ENCODE results near the gene NOD1. TPM values are rescaled to one million over a fixed set of nuclear protein-coding genes. Genes with fewer than 3 reads are reported as not detected.

The NOD1 gene
- polyA plus RNA-seq, 2 of the 4 experiments (the other 2 are of a cell fraction) = 4.8 to 6.5 TPM

DNA sequence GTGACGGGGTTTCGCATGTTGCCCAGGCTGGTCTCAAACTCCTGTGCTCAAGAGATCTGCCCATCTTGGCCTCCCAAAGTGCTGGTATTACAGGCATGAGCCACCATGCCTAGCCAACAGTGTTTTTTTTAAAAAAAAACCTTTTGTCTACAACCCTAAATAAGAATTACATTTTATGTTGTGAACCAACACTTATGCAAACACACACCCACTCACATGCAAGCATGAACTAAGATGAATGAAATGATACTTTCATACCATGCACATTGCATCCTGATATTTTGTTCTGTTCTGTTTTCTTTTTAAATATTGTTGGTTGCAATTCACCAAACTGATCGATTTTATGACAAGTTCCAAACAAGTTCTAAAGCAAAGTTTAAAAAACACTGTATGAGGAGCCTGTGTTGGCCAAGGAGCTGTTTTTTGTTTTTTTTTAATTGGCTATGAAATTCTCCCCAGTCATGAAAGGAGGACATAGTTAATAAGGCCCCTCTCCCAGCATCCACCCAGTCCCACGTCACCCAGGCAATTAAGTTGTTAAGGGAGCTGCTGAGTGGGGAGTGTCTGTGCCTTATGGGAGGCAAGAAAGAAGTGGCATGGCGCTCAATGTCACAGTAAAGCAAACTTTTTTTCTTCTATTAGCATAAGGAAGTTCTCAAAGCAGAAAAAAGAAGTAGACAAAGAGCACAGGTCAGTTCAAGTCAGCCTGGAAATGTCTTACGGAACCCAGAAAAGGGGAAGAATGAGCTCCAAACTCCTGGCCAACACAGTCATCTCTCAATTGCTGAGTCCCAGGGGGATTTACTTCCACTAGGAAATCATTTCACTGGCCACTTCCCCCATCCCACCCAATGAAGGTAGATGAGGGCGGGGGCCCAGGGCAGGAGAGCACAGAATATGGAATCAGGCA, 50.1 kb downstream of the NOD1 start:
- Histone ChIP-seq H3K27ac (no peak overlapping the region), H3K9me3 (no peaks in the 10 kb centered on the region), H3K4me3 (no peak overlapping the region), H3K4me1 (peaks cover 19% of the 10 kb centered on the region; the same call in 2 of the 3 replicates), H3K4me2 (no peak overlapping the region)
- FAIRE-seq (no peak), DNase-seq (ENCODE audit: low read depth in 1 of 2, low spot score in 1 of 2) (no peak), ATAC-seq (no peak)
- 72% methylated on average over 7 of the region's 7 CpGs for WGBS (ENCODE audit: missing lambda C conversion rate)
- POLR2A ChIA-PET = no interaction called here
- CTCF ChIA-PET = interaction anchor here (0.6 to 1.3 kb wide), 4 partner anchors 16 to 265 kb away, joined by 3 to 5 read pairs (median 4); no protein-coding TSS in a partner anchor
- TF ChIP-seq BHLHE40 (IDR thresholded peaks at IDR 0.05; ENCODE audit: low read depth, low read length) (no peak), MAFK (IDR thresholded peaks at IDR 0.05; ENCODE audit: partially characterized antibody) (no peak), NFE2L2 (conservative IDR thresholded peaks at IDR 0.05; ENCODE audit: low read length) (no peak), CHD4 (IDR thresholded peaks at IDR 0.05; ENCODE audit: borderline replicate concordance) (no peak), JUN (IDR thresholded peaks at IDR 0.05) (no peak), HOXB13 (CRISPR knock-in tag; IDR thresholded peaks at IDR 0.05; ENCODE audit: low read depth) (no peak), MAZ (IDR thresholded peaks at IDR 0.05; ENCODE audit: borderline replicate concordance, low read depth, low read length) (no peak), RAD21 (conservative IDR thresholded peaks at IDR 0.05 in 1 of 2, IDR thresholded peaks at IDR 0.05 in 1 of 2) (no peak), MYC (IDR thresholded peaks at IDR 0.05; ENCODE audit: borderline replicate concordance, low read length) (no peak), CHD2 (IDR thresholded peaks at IDR 0.05; ENCODE audit: low read length, partially characterized antibody) (no peak), SMC3 (IDR thresholded peaks at IDR 0.05) (no peak), KDM5A (IDR thresholded peaks at IDR 0.05) (no peak), CEBPB (IDR thresholded peaks at IDR 0.05) (no peak), FOSB (CRISPR knock-in tag; IDR thresholded peaks at IDR 0.05) (no peak)
- TF ChIP-seq, protein P1, sequence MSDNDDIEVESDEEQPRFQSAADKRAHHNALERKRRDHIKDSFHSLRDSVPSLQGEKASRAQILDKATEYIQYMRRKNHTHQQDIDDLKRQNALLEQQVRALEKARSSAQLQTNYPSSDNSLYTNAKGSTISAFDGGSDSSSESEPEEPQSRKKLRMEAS (IDR thresholded peaks at IDR 0.05) = no peak
- TF ChIP-seq, protein P2, sequence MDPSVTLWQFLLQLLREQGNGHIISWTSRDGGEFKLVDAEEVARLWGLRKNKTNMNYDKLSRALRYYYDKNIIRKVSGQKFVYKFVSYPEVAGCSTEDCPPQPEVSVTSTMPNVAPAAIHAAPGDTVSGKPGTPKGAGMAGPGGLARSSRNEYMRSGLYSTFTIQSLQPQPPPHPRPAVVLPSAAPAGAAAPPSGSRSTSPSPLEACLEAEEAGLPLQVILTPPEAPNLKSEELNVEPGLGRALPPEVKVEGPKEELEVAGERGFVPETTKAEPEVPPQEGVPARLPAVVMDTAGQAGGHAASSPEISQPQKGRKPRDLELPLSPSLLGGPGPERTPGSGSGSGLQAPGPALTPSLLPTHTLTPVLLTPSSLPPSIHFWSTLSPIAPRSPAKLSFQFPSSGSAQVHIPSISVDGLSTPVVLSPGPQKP (IDR thresholded peaks at IDR 0.05; ENCODE audit: low read depth, low read length) = no peak
- TF ChIP-seq, protein P3, sequence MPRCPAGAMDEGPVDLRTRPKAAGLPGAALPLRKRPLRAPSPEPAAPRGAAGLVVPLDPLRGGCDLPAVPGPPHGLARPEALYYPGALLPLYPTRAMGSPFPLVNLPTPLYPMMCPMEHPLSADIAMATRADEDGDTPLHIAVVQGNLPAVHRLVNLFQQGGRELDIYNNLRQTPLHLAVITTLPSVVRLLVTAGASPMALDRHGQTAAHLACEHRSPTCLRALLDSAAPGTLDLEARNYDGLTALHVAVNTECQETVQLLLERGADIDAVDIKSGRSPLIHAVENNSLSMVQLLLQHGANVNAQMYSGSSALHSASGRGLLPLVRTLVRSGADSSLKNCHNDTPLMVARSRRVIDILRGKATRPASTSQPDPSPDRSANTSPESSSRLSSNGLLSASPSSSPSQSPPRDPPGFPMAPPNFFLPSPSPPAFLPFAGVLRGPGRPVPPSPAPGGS (IDR thresholded peaks at IDR 0.05) = no peak

DNA sequence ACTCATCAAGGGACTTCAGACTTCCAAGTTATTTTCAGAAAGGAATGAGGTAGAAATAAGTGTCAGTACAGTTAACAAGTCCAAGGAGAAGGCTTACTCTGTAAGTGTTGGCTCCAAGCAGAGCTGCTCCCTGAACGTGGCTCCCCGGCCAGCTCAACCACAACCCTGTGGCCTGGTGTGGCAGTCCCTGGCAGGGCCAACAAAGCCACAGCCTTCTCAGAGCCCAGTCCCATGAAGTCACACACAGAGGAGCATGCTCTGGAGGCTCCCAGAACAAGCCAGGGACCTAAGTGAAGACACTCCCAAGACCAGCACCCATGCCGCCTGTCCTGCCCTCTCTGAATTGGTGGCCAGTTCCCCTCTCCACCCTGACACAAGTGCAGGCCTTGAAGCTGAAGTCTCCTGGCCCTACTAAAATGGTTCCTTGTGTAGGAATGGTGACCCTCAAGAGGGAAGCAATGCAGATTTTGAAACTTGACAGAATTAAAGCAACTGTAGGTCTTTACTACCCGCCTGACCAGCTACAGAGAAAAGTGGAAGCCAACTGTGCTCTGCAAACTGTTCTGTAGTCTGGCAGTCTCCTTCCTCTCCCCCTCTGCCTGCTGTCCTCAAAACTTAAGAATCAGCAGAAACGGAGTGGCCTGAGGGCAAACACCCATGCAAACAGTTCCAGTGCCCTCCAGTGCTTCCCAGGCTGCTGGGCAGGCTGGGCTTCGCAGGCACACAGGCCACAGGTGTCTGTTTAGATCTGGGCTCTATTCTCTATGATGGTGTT, 51.1 kb downstream of the NOD1 start:
- ChIA-PET POLR2A (no interaction called here), CTCF (interaction anchor here (1.1 kb wide), 1 partner anchor 14 kb away, joined by 3 read pairs; no protein-coding TSS in a partner anchor)
- FAIRE-seq = no peak

More for the DNA sequence above, 51.1 kb downstream of the NOD1 start:
- WGBS (ENCODE audit: missing lambda C conversion rate) = 87% methylated on average over 6 of the region's 6 CpGs
- TF ChIP-seq KDM5A (IDR thresholded peaks at IDR 0.05) = no peak
- TF ChIP-seq ZFP36 (IDR thresholded peaks at IDR 0.05; ENCODE audit: borderline replicate concordance, partially characterized antibody) = no peak
- TF ChIP-seq BHLHE40 (IDR thresholded peaks at IDR 0.05; ENCODE audit: low read depth, low read length) = no peak
- TF ChIP-seq NPAS2 (CRISPR knock-in tag; IDR thresholded peaks at IDR 0.05; ENCODE audit: borderline replicate concordance) = no peak
- TF ChIP-seq HOXA7 (CRISPR knock-in tag; IDR thresholded peaks at IDR 0.05) = no peak
- TF ChIP-seq CBX8 (IDR thresholded peaks at IDR 0.05) = no peak
- no peak for TF ChIP-seq SREBF2 (IDR thresholded peaks at IDR 0.05)
- TF ChIP-seq, protein P2 (IDR thresholded peaks at IDR 0.05; ENCODE audit: low read depth, low read length) = no peak
- no peak for TF ChIP-seq SMC3 (IDR thresholded peaks at IDR 0.05)
- no peak for TF ChIP-seq HOXB13 (CRISPR knock-in tag; IDR thresholded peaks at IDR 0.05; ENCODE audit: low read depth)
- no peak for TF ChIP-seq RFX5 (IDR thresholded peaks at IDR 0.05)
- TF ChIP-seq ESRRA (IDR thresholded peaks at IDR 0.05; ENCODE audit: borderline replicate concordance, low read length) = no peak
- no peak for TF ChIP-seq ZNF302 (CRISPR knock-in tag; IDR thresholded peaks at IDR 0.05)
- no peak for TF ChIP-seq RCOR1 (IDR thresholded peaks at IDR 0.05; ENCODE audit: low read depth, low read length)
- no peak for TF ChIP-seq FOXS1 (CRISPR knock-in tag; IDR thresholded peaks at IDR 0.05)
- no peak for TF ChIP-seq ZSCAN20 (CRISPR knock-in tag; IDR thresholded peaks at IDR 0.05)
- TF ChIP-seq POLR2A (IDR thresholded peaks at IDR 0.05; ENCODE audit: low read length) = no peak
- TF ChIP-seq CBX2 (IDR thresholded peaks at IDR 0.05; ENCODE audit: borderline replicate concordance, low read depth) = no peak
- Histone ChIP-seq H3K4me3 (no peak overlapping the region), H3K4me2 (no peak overlapping the region), H3K4me1 (peaks cover 10% of the 10 kb centered on the region; the same call in 2 of the 3 replicates), H3K9me3 (no peaks in the 10 kb centered on the region), H3K27ac (no peak overlapping the region)
- no peak for DNase-seq (ENCODE audit: low read depth in 1 of 2, low spot score in 1 of 2)
- ATAC-seq = no peak

Measured in A549 (cell line).